ENCODE results near the gene SDC4.

The SDC4 gene, protein sequence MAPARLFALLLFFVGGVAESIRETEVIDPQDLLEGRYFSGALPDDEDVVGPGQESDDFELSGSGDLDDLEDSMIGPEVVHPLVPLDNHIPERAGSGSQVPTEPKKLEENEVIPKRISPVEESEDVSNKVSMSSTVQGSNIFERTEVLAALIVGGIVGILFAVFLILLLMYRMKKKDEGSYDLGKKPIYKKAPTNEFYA

GRCh38 chr20:45347936-45348778 lies at the start of gene SDC4:
Gene SDC4 (minus strand): TSS chr20:45348424. CDS start chr20:45348384, 40 bp downstream.
- no peak for TF ChIP-seq GATA2 (IDR thresholded peaks at IDR 0.05; ENCODE audit: low read depth, low read length)
- TF ChIP-seq GATA3 (IDR thresholded peaks at IDR 0.05; ENCODE audit: low read depth, low read length): no peak

DNA sequence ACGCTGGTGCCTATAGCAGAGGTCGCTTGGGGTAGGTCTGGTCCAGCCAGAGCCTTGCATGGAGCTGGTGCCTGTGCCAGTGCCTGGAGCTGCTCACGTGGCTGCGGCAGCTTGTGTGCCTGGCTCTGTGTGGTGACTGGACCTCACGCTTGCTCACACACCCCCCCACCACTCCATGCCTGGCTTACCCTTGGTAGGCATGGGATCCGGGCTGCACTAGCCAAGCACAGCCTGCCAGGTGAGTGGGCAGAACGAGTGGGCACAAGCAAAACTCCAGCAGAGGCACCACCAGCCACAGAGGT lies 46.8 kb upstream of the SDC4 start:
- TF ChIP-seq GATA2 (IDR thresholded peaks at IDR 0.05; ENCODE audit: low read depth, low read length) (no peak), GATA3 (IDR thresholded peaks at IDR 0.05; ENCODE audit: low read depth, low read length) (no peak)

DNA sequence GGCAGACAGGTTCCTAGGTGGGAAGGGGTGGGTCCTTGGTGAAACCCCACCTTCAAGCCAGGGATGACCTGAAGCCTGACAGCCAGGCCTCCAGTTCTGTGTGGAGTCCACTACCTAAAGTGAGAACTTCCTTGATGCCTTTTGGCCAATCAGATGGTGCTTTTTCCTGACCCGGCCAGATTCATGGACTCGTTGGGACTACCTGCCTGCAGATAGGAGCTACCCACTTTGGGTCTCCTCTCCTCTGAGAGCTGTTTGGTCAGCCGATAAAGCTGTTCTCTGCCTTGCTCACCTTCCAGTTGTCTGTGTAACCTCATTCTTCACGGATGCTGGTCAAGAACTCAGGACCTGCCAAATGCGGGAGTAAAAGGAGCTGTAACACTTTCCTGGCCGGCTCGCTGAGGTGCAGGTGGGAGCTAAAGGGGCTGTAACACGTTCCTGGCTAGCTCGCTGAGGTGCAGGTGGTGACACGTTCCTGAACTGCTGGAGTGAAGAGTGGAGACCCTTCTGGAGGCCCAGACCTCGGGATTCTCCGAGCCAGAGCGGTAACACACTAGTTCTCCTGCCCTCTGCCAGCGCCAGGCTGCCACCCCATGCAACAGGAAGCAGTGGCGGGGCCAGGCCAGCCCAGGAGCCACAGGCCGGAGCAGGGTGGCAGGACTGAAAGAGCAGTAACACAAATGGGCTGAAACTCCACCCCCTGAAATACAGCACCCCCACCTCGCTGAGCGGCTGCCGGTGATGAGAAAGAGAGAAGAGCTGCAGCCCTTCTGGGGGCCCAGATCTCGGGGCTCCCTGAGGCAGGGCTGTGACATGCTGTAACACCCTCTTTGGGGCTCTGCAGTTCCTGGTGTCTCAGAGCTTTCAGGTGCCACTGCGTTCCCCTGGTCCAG lies 46.2 kb upstream of the SDC4 start:
- TF ChIP-seq GATA3 (IDR thresholded peaks at IDR 0.05; ENCODE audit: low read depth, low read length): no peak
- no peak for TF ChIP-seq GATA2 (IDR thresholded peaks at IDR 0.05; ENCODE audit: low read depth, low read length)

- no peak for TF ChIP-seq GATA2 (IDR thresholded peaks at IDR 0.05; ENCODE audit: low read depth, low read length)
- TF ChIP-seq GATA3 (IDR thresholded peaks at IDR 0.05; ENCODE audit: low read depth, low read length): no peak
These were observed 44.5 kb upstream of the SDC4 start for GRCh38 chr20:45392733-45393132.

- no peak for TF ChIP-seq GATA2 (IDR thresholded peaks at IDR 0.05; ENCODE audit: low read depth, low read length)
- TF ChIP-seq GATA3 (IDR thresholded peaks at IDR 0.05; ENCODE audit: low read depth, low read length): no peak
These were observed 43.3 kb upstream of the SDC4 start for GRCh38 chr20:45391559-45391958.

- TF ChIP-seq GATA3 (IDR thresholded peaks at IDR 0.05; ENCODE audit: low read depth, low read length) (no peak), GATA2 (IDR thresholded peaks at IDR 0.05; ENCODE audit: low read depth, low read length) (no peak)
These were observed 42.7 kb upstream of the SDC4 start for GRCh38 chr20:45390931-45391330.

DNA sequence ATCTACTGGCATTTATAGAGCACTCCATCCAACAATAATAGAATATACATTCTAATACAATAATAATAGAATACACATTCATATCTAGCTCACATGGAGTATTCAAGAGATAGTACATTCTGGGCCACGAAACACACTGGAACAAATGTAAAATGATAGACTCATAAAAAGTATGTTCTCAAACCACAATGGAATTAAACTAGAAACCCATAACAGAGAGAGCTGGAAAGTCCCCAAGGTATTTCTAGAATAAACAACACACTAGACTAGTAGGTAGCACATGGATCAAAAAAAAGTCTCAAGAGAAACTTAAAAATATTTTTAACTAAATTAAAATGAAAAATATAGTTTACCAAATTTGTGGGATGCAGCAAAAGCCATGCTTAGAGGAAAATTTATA lies 39.0 kb upstream of the SDC4 start:
- TF ChIP-seq GATA3 (IDR thresholded peaks at IDR 0.05; ENCODE audit: low read depth, low read length): no peak

DNA sequence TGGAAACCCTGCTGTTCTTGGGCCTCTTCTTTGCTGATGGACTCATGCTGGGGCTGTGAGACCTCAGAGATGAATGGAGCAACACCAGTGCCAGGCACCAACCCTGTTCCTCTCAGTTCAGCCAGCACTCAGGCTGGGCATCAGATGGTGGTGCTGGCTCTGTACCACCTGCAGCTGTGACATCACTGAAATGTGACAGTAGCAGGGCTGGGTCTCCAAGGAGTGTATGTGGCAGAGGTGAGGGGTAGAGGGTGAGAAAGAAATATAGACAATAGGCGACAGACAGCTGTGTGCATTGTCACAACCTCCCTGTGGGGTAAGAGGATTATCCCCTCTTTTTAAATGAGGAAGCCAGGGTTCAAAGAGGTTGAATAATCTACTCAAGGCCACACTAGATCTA lies 30.0 kb upstream of the SDC4 start, which contains the start of gene TP53TG5:
TP53TG5 (minus strand) TSS at position 135 of the 400 bp plus-strand sequence; CDS start at position 46, 89 bp downstream.
- no peak for TF ChIP-seq GATA3 (IDR thresholded peaks at IDR 0.05; ENCODE audit: low read depth, low read length)
- TF ChIP-seq GATA2 (IDR thresholded peaks at IDR 0.05; ENCODE audit: low read depth, low read length): no peak

DNA sequence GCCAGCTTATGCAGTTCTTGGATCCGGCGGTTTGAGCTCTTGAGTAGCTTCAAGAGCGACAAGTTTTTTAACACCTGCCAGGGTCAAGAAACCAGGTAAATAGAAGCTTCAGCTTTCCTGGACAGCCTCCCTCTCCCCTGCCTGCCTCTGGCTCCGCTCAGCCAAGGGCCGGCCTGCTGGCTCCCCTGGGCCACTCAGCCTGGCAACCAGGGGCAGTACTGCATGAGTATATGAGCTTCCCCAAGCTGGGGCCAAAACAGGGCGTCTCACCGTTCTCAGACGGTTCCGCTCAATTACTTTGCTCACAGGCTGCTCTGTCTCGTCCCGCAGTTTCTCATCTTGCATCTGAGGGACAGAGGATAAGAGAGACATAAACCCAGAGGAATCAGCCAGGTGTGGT lies 29.0 kb upstream of the SDC4 start:
- TF ChIP-seq GATA2 (IDR thresholded peaks at IDR 0.05; ENCODE audit: low read depth, low read length) (no peak), GATA3 (IDR thresholded peaks at IDR 0.05; ENCODE audit: low read depth, low read length) (no peak)

DNA sequence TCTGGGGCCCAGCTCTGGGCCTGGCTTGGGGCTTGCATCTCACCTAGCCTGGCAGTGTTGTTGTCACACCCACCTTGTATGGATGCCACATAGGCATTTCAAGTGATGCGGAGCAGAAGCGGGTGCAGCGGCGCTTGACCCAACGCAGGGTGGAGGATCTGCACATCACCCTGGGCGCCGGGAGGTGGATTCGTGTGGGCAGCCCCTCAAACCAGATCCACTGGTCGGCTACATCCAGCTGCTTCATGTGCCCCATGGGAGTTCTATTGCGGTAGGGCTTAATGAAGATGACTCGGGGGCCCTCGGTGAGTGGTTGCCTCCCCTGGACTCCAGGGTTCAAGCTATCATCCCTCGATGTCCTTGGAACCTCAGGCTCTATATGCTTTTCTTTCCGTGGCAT lies 26.7 kb upstream of the SDC4 start:
- TF ChIP-seq GATA2 (IDR thresholded peaks at IDR 0.05; ENCODE audit: low read depth, low read length): no peak
- no peak for TF ChIP-seq GATA3 (IDR thresholded peaks at IDR 0.05; ENCODE audit: low read depth, low read length)

- TF ChIP-seq GATA3 (IDR thresholded peaks at IDR 0.05; ENCODE audit: low read depth, low read length) (no peak), GATA2 (IDR thresholded peaks at IDR 0.05; ENCODE audit: low read depth, low read length) (no peak)
These were observed 25.9 kb upstream of the SDC4 start for GRCh38 chr20:45374101-45374467.

- TF ChIP-seq GATA3 (IDR thresholded peaks at IDR 0.05; ENCODE audit: low read depth, low read length): no peak
- no peak for TF ChIP-seq GATA2 (IDR thresholded peaks at IDR 0.05; ENCODE audit: low read depth, low read length)
These were observed 25.3 kb upstream of the SDC4 start for GRCh38 chr20:45373353-45374100.

DNA sequence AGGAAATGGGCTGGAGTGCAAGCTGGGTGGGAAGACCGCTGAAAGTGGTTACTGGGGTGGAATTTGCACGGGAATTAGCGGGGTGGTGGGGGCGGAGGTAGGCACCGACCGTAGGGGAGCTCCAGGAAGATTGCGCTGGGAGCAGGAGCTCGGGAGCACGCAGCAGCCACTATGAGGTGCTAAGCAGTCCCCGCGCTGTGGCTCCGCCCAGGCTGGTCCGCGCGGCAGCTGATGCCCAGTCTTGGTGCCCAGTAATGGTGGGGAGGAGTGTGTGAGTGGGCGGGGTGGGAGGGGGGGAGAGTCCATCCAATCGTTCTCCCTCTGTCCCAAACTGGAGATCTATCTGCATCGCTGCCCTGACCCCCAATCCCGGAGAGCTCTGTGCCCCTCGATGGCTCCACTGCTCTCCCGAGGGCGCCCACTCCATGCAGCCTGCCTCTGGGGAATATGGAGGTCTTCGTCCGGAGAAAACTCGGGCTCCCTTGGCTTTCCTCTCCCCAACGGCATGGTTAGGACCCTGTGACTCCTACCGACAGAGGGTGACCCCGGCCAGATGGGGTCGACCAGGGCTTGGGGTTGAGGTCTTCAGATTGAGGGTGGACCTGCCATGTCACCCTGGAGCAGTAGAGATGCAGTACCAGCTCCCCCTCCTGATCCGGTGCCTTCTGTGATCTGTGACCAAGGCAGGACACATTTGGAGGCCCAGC lies 24.6 kb upstream of the SDC4 start:
- TF ChIP-seq GATA3 (IDR thresholded peaks at IDR 0.05; ENCODE audit: low read depth, low read length) (no peak), GATA2 (IDR thresholded peaks at IDR 0.05; ENCODE audit: low read depth, low read length) (no peak)

All from SH-SY5Y (cell line).